K562 (cell line): Measurements from ENCODE around the gene KDM2B.

Source experiments
- CBFA2T2 ChIP-seq: fragments of 450-650 bp; conservative IDR thresholded peaks from 2 replicates; pipeline ENCODE4 v1.6.1; 2017; ENCODE audit warnings: mild to moderate bottlenecking
- JUN ChIP-seq, 2 experiments: sonication (generic) in 1 of 2; formaldehyde crosslinking in 1 of 2; IDR thresholded peaks; 2 replicates each; pipeline versions ENCODE4 v1.6.1 to v1.8.0; 2012 to 2022; ENCODE audit warnings: borderline replicate concordance in 2 of 2, mild to moderate bottlenecking in 2 of 2, improper control_type of control experiment in 1 of 2, low read depth in 1 of 2, low read length in 1 of 2, missing genetic modification reagents in 1 of 2
- MTA3 ChIP-seq: fragments of 450-650 bp; formaldehyde crosslinking; IDR thresholded peaks from 2 replicates; pipeline ENCODE4 v1.6.1; 2017; ENCODE audit warnings: mild to moderate bottlenecking, borderline replicate concordance
- NR2C2 ChIP-seq, 2 experiments: fragments of 200-800 bp in 1 of 2; sonication (Bioruptor generic) in 1 of 2; sonication (generic) in 1 of 2; formaldehyde crosslinking in 1 of 2; IDR thresholded peaks; 2 replicates each; pipeline versions ENCODE4 v1.6.1 to v1.8.0; 2016 to 2022; ENCODE audit warnings: mild to moderate bottlenecking in 1 of 2, missing compliant biosample characterization in 1 of 2, missing genetic modification characterization in 1 of 2, missing genetic modification reagents in 1 of 2
- PHF8 ChIP-seq: fragments of 200-600 bp; sonication (generic); IDR thresholded peaks from 2 replicates; pipeline ENCODE4 v1.6.1; 2012; ENCODE audit warnings: mixed run types, mild to moderate bottlenecking, inconsistent platforms, low read length, moderate library complexity, borderline replicate concordance
- SIN3A ChIP-seq, 2 experiments: fragments of 150-350 bp in 1 of 2; IDR thresholded peaks; 2 replicates each; pipeline ENCODE4 v1.6.1; 2011 to 2016; ENCODE audit warnings: borderline replicate concordance in 2 of 2, low read depth in 2 of 2, low read length in 2 of 2, mild to moderate bottlenecking in 2 of 2, moderate library complexity in 2 of 2; ENCODE audit not compliant: control insufficient read depth in 1 of 2
- TF ChIP-seq, protein P1 (sequence below): fragments of 450-650 bp; IDR thresholded peaks from 2 replicates; pipeline ENCODE4 v1.6.1; 2016; ENCODE audit warnings: antibody characterized with exemption
- TF ChIP-seq, protein P2 (sequence below): sonication (generic); formaldehyde crosslinking; IDR thresholded peaks from 2 replicates; pipeline ENCODE4 v1.8.1; 2023; ENCODE audit warnings: mild to moderate bottlenecking, missing genetic modification reagents, moderate library complexity
- TF ChIP-seq, protein P3 (sequence below), 2 experiments: fragments of 450-650 bp; IDR thresholded peaks; 2 replicates each; pipeline ENCODE4 v1.6.1; 2016; ENCODE audit warnings: mild to moderate bottlenecking in 2 of 2, borderline replicate concordance in 1 of 2, low read depth in 1 of 2, moderate library complexity in 1 of 2

DNA sequence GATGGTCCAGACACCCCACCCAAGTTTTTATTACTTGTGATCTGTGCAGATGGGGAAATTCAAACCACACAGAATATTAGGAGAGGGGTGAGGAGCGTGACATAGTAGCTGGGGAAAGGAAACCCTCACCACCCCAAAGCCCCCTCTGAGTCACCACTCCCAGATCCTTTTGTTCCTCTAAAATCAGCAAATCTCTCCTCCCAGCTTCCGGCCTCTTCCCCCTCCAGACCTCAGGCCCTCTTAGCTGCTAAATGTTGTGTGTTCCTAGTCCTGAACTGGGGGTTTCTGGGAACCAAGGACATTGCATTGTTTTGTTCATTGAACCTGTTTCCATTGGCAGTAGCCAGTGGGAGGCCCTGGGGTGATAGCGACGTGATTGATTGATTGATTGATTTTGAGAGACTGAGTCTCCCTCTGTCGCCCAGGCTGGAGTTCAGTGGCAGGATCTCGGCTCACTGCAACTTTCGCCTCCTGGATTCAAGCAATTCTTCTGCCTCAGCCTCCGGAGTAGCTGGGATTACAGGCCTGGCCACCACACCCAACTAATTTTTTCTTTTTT, 39.6 kb upstream of the KDM2B start:
- TF ChIP-seq, protein P1, sequence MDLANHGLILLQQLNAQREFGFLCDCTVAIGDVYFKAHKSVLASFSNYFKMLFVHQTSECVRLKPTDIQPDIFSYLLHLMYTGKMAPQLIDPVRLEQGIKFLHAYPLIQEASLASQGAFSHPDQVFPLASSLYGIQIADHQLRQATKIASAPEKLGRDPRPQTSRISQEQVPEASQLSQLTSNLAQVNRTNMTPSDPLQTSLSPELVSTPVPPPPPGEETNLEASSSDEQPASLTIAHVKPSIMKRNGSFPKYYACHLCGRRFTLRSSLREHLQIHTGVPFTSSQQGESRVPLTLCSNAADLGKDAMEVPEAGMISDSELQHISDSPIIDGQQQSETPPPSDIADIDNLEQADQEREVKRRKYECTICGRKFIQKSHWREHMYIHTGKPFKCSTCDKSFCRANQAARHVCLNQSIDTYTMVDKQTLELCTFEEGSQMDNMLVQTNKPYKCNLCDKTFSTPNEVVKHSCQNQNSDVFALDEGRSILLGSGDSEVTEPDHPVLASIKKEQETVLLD: no peak
- TF ChIP-seq, protein P2, sequence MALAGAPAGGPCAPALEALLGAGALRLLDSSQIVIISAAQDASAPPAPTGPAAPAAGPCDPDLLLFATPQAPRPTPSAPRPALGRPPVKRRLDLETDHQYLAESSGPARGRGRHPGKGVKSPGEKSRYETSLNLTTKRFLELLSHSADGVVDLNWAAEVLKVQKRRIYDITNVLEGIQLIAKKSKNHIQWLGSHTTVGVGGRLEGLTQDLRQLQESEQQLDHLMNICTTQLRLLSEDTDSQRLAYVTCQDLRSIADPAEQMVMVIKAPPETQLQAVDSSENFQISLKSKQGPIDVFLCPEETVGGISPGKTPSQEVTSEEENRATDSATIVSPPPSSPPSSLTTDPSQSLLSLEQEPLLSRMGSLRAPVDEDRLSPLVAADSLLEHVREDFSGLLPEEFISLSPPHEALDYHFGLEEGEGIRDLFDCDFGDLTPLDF (CRISPR knock-in tag): no peak
- TF ChIP-seq SIN3A (IDR thresholded peaks at IDR 0.05; ENCODE audit: borderline replicate concordance in 2 of 2, control insufficient read depth in 1 of 2, low read depth in 2 of 2, low read length in 2 of 2): no peak
- no peak for TF ChIP-seq NR2C2 (CRISPR knock-in tag; IDR thresholded peaks at IDR 0.05)
- no peak for TF ChIP-seq NR2C2 (tag; IDR thresholded peaks at IDR 0.05)
- no peak for TF ChIP-seq MTA3
- no peak for TF ChIP-seq JUN (IDR thresholded peaks at IDR 0.05; ENCODE audit: borderline replicate concordance, low read depth, low read length)
- no peak for TF ChIP-seq JUN (CRISPR knock-in tag; IDR thresholded peaks at IDR 0.05; ENCODE audit: borderline replicate concordance)
- TF ChIP-seq, protein P3, sequence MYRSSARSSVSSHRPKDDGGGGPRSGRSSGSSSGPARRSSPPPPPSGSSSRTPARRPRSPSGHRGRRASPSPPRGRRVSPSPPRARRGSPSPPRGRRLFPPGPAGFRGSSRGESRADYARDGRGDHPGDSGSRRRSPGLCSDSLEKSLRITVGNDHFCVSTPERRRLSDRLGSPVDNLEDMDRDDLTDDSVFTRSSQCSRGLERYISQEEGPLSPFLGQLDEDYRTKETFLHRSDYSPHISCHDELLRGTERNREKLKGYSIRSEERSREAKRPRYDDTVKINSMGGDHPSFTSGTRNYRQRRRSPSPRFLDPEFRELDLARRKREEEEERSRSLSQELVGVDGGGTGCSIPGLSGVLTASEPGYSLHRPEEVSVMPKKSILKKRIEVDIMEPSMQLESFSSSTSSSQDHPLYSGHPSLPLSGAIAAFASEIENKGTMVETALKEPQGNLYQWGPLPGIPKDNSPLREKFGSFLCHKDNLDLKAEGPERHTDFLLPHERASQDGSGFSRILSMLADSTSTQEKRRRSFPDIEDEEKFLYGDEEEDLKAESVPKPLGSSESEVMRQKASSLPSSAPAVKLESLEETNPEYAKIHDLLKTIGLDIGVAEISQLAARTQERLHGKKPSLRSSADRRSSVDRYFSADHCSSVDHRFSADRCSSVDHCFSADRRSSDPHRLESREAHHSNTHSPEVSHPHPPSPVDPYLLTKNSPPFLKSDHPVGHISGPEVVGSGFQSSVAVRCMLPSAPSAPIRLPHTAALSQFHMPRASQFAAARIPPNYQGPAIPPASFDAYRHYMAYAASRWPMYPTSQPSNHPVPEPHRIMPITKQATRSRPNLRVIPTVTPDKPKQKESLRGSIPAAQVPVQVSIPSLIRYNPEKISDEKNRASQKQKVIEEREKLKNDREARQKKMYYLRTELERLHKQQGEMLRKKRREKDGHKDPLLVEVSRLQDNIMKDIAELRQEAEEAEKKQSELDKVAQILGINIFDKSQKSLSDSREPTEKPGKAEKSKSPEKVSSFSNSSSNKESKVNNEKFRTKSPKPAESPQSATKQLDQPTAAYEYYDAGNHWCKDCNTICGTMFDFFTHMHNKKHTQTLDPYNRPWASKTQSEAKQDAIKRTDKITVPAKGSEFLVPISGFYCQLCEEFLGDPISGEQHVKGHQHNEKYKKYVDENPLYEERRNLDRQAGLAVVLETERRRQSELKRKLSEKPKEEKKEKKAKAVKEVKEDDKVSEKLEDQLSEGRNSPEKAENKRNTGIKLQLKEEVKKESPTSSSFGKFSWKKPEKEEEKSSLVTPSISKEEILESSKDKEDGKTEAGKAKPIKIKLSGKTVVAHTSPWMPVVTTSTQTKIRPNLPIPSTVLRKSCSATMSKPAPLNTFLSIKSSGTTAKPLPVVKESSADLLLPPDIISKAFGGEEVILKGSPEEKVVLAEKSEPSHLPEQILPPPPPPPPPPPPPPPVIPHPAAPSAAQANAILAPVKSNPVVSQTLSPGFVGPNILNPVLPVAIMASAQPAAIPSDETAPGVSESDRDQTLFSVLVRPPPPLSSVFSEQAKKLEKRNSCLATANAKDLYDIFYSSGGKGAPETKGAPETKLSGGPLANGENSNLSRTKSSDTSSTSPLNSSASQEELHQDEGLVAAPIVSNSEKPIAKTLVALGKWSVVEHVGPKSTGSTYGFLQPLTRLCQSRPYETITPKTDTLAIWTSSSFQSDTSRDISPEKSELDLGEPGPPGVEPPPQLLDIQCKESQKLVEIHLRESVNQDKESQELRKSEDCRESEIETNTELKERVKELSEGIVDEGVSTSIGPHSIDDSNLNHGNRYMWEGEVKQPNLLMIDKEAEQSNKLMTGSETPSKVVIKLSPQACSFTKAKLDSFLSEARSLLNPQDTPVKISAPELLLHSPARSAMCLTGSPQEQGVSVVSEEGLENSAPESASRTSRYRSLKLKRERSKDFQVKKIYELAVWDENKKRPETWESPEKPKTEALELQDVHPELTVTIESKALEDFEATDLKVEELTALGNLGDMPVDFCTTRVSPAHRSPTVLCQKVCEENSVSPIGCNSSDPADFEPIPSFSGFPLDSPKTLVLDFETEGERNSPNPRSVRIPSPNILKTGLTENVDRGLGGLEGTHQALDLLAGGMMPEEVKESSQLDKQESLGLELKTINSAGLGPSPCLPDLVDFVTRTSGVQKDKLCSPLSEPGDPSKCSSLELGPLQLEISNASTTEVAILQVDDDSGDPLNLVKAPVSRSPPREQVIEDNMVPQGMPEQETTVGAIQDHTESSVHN (IDR thresholded peaks at IDR 0.05; ENCODE audit: borderline replicate concordance in 1 of 2, low read depth in 1 of 2): no peak
- TF ChIP-seq PHF8: no peak
- no peak for TF ChIP-seq CBFA2T2
